GM19438 (cell line): ENCODE measurements around the gene MRPL3.

Experiments used
- ATAC-seq: cut with Tn5 transposase; IDR thresholded peaks from one replicate; pipeline ENCODE4 v1.9.1; 2021; ENCODE audit warnings: low read depth; ENCODE audit not compliant: unreplicated experiment

The MRPL3 gene

DNA sequence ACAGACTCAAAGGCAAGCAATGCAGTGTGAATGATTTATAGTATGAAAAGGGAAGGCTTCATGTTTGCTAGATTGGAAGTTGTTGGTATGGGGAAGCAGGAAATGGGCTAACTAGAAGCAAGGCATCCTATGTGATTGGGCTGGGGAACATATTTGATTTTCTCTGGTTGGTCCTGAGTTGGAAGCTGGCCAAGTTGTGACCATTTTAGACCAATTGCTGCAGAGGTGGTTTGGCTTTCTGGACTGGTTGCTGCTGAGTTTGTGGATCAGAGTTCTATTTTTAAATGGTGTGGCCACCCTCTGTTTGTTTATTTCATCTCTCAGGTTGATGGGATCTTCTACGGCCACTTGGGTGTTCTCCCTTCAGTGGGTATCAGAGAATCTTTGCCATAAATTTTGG lies 81.5 kb downstream of the MRPL3 start:
- ATAC-seq = no peak

DNA sequence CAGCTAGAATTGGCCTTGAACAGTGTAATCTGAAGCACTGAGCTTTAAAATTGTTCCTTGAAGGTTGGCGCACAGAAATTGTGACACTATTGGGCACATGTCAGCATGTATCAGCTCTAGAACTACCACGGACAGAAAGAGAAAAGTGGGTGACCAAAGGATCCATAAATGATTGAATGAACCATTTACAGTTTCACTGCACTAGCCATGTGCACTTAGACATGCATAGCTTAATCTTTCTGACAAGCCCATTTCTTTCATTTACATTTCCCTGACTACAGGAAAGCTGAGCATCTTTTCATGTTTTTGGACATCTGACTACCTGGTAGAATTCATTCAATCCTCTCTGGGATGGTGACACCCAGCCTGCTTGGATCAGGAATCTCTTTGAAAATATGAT lies 85.0 kb downstream of the MRPL3 start:
- ATAC-seq = no peak
